ENCODE results near the gene NUPR2. TPM values are rescaled to one million over a fixed set of nuclear protein-coding genes. Genes with fewer than 3 reads are reported as not detected.
"Not testable (repeated sequence)": the region's sequence is repeated elsewhere in the genome, so short reads cannot be mapped to it uniquely, and the experiment has no call there.

NUPR2 gene
- total RNA-seq = not detected in 2 replicates
- polyA plus RNA-seq = not detected in 2 replicates

- Histone ChIP-seq H3K27me3 (no peaks in the 10 kb centered on the region), H3K4me3 (no peak within 1 kb of the TSS), H3K36me3 (no peaks in the 10 kb centered on the region), H3K27ac (no peak within 1 kb of the TSS), H3K9me3 (ENCODE audit: low read depth) (peaks cover 3% of the 10 kb centered on the region), H3K4me1 (ENCODE audit: low read depth) (no peaks in the 10 kb centered on the region)
- no peak for TF ChIP-seq CTCF (IDR thresholded peaks at IDR 0.05; ENCODE audit: low read depth, low read length)
- DNase-seq (ENCODE audit: low read depth in 1 of 2, low spot score in 1 of 2) = no peak
Measured at GRCh38 chr7:56115852-56116538, at the start of gene NUPR2. Gene NUPR2 (minus strand): TSS chr7:56116417. CDS start chr7:56116314, 103 bp downstream.

- Histone ChIP-seq H3K27ac (no peak overlapping the region), H3K4me3 (no peak overlapping the region), H3K9me3 (ENCODE audit: low read depth) (no peaks in the 10 kb centered on the region), H3K27me3 (no peaks in the 10 kb centered on the region), H3K36me3 (no peaks in the 10 kb centered on the region), H3K4me1 (ENCODE audit: low read depth) (no peaks in the 10 kb centered on the region)
- no peak for DNase-seq (ENCODE audit: low read depth in 1 of 2, low spot score in 1 of 2)
- no peak for TF ChIP-seq CTCF (IDR thresholded peaks at IDR 0.05; ENCODE audit: low read depth, low read length)
Measured at GRCh38 chr7:56157238-56157790, 41.1 kb upstream of the NUPR2 start.

GRCh38 chr7:56131062-56131461, 14.8 kb upstream of the NUPR2 start:
- H3K4me3 ChIP-seq; H3K27me3 ChIP-seq; H3K27ac ChIP-seq; DNase-seq (ENCODE audit: low read depth in 1 of 2, low spot score in 1 of 2); H3K4me1 ChIP-seq (ENCODE audit: low read depth); H3K36me3 ChIP-seq; H3K9me3 ChIP-seq (ENCODE audit: low read depth): not testable (repeated sequence)

GRCh38 chr7:56127241-56127975, 11.2 kb upstream of the NUPR2 start:
- H3K27me3 ChIP-seq = no peaks in the 10 kb centered on the region
- no peak for DNase-seq (ENCODE audit: low read depth in 1 of 2, low spot score in 1 of 2)
- H3K9me3 ChIP-seq (ENCODE audit: low read depth) = no peaks in the 10 kb centered on the region
- H3K4me1 ChIP-seq (ENCODE audit: low read depth) = no peaks in the 10 kb centered on the region
- TF ChIP-seq CTCF (IDR thresholded peaks at IDR 0.05; ENCODE audit: low read depth, low read length) = no peak
- no peaks in the 10 kb centered on the region for H3K36me3 ChIP-seq
- H3K27ac ChIP-seq = no peak overlapping the region
- no peak overlapping the region for H3K4me3 ChIP-seq

- Histone ChIP-seq H3K27ac (no peak overlapping the region), H3K9me3 (ENCODE audit: low read depth) (no peaks in the 10 kb centered on the region), H3K36me3 (no peaks in the 10 kb centered on the region), H3K27me3 (no peaks in the 10 kb centered on the region), H3K4me1 (ENCODE audit: low read depth) (no peaks in the 10 kb centered on the region), H3K4me3 (no peak overlapping the region)
- DNase-seq (ENCODE audit: low read depth in 1 of 2, low spot score in 1 of 2) = no peak
- no peak for TF ChIP-seq CTCF (IDR thresholded peaks at IDR 0.05; ENCODE audit: low read depth, low read length)
Measured at GRCh38 chr7:56125831-56126230, 9.6 kb upstream of the NUPR2 start.

GRCh38 chr7:56124981-56125380, 8.8 kb upstream of the NUPR2 start:
- H3K9me3 ChIP-seq (ENCODE audit: low read depth) = peaks cover 3% of the 10 kb centered on the region
- no peaks in the 10 kb centered on the region for H3K27me3 ChIP-seq
- no peaks in the 10 kb centered on the region for H3K4me1 ChIP-seq (ENCODE audit: low read depth)
- no peak for TF ChIP-seq CTCF (IDR thresholded peaks at IDR 0.05; ENCODE audit: low read depth, low read length)
- H3K4me3 ChIP-seq = no peak overlapping the region
- no peak for DNase-seq (ENCODE audit: low read depth in 1 of 2, low spot score in 1 of 2)
- H3K36me3 ChIP-seq = no peaks in the 10 kb centered on the region
- H3K27ac ChIP-seq = no peak overlapping the region
